Measurements from ENCODE around the gene GSK3B. TPM values are rescaled to one million over a fixed set of nuclear protein-coding genes. Genes with fewer than 3 reads are reported as not detected.

The GSK3B gene
- total RNA-seq, 5 donors from 2014 or later (not counting 1 experiment from before 2014, with no cell fraction given): 30.5 to 47.9 (median 32.7) TPM

GRCh38 chr3:119790369-119790768 is 303.9 kb downstream of the GSK3B start:
- ChIA-PET POLR2A (no interaction called here), CTCF (no interaction called here)
- no peak overlapping the region for H3K27ac ChIP-seq (ENCODE audit: low read length)
- no peaks in the 10 kb centered on the region for H3K4me1 ChIP-seq (ENCODE audit: control insufficient read depth in 1 of 2, extremely low read depth in 1 of 2, insufficient read depth in 2 of 2, low read length in 2 of 2)
- Mint-ChIP-seq H3K36me3 (no peaks in the 10 kb centered on the region), H3K27me3 (no peaks in the 10 kb centered on the region), H3K9me3 (no peaks in the 10 kb centered on the region), H3K4me3 (no peak overlapping the region), H3K27ac (no peak overlapping the region), H3K4me1 (no peaks in the 10 kb centered on the region)
- no peaks in the 10 kb centered on the region for H3K36me3 ChIP-seq (ENCODE audit: control insufficient read depth in 2 of 2, extremely low read depth in 1 of 2, insufficient read depth in 1 of 2, low read length in 1 of 2)
- H3K27me3 ChIP-seq (replicated peaks in 1 of 2; ENCODE audit: control insufficient read depth in 2 of 2, extremely low read depth in 1 of 2, insufficient read depth in 2 of 2, low read length in 1 of 2): peaks cover 0 to 4% of the 10 kb centered on the region in 2 experiments
- H3K9me3 ChIP-seq: no peaks in the 10 kb centered on the region
- no peak overlapping the region for H3K4me3 ChIP-seq (ENCODE audit: control insufficient read depth in 1 of 2, extremely low read depth in 1 of 2, low read length in 1 of 2)
- DNase-seq: no peak
- ATAC-seq (replicated peaks in 1 of 4): no peak
- WGBS (ENCODE audit: insufficient coverage): no CpG with 5 or more reads among the region's 3 CpGs

- ChIA-PET POLR2A (no interaction called here), CTCF (no interaction called here)
- ATAC-seq (replicated peaks in 1 of 4): no peak
- no peak overlapping the region for H3K4me3 Mint-ChIP-seq
- H3K27me3 ChIP-seq (replicated peaks in 1 of 2; ENCODE audit: control insufficient read depth in 2 of 2, extremely low read depth in 1 of 2, insufficient read depth in 2 of 2, low read length in 1 of 2): no peaks in the 10 kb centered on the region
- no peak overlapping the region for H3K27ac Mint-ChIP-seq
- H3K9me3 ChIP-seq: no peaks in the 10 kb centered on the region
- no peak overlapping the region for H3K27ac ChIP-seq (ENCODE audit: low read length)
- WGBS (ENCODE audit: insufficient coverage): no CpG with 5 or more reads among the region's 2 CpGs
- DNase-seq: no peak
- no peaks in the 10 kb centered on the region for H3K9me3 Mint-ChIP-seq
- no peak overlapping the region for H3K4me3 ChIP-seq (ENCODE audit: control insufficient read depth in 1 of 2, extremely low read depth in 1 of 2, low read length in 1 of 2)
- H3K27me3 Mint-ChIP-seq: no peaks in the 10 kb centered on the region
- no peaks in the 10 kb centered on the region for H3K36me3 ChIP-seq (ENCODE audit: control insufficient read depth in 2 of 2, extremely low read depth in 1 of 2, insufficient read depth in 1 of 2, low read length in 1 of 2)
- no peaks in the 10 kb centered on the region for H3K4me1 ChIP-seq (ENCODE audit: control insufficient read depth in 1 of 2, extremely low read depth in 1 of 2, insufficient read depth in 2 of 2, low read length in 2 of 2)
- H3K36me3 Mint-ChIP-seq: no peaks in the 10 kb centered on the region
- H3K4me1 Mint-ChIP-seq: no peaks in the 10 kb centered on the region
These were observed 307.8 kb downstream of the GSK3B start for GRCh38 chr3:119786409-119786808.

- no peaks in the 10 kb centered on the region for H3K9me3 Mint-ChIP-seq
- no peaks in the 10 kb centered on the region for H3K27me3 Mint-ChIP-seq
- H3K27me3 ChIP-seq (replicated peaks in 1 of 2; ENCODE audit: control insufficient read depth in 2 of 2, extremely low read depth in 1 of 2, insufficient read depth in 2 of 2, low read length in 1 of 2): no peaks in the 10 kb centered on the region
- no peaks in the 10 kb centered on the region for H3K9me3 ChIP-seq
- H3K4me1 ChIP-seq (ENCODE audit: control insufficient read depth in 1 of 2, extremely low read depth in 1 of 2, insufficient read depth in 2 of 2, low read length in 2 of 2): no peaks in the 10 kb centered on the region
- DNase-seq (no peak), ATAC-seq (replicated peaks in 1 of 4) (no peak)
- H3K4me3 Mint-ChIP-seq: no peak overlapping the region
- ChIA-PET POLR2A (no interaction called here), CTCF (interaction anchor here in 1 of 2 donors (0.6 kb wide), 1 partner anchor 9 kb away, joined by 3 read pairs; no protein-coding TSS in a partner anchor)
- no peaks in the 10 kb centered on the region for H3K36me3 ChIP-seq (ENCODE audit: control insufficient read depth in 2 of 2, extremely low read depth in 1 of 2, insufficient read depth in 1 of 2, low read length in 1 of 2)
- H3K4me1 Mint-ChIP-seq: peaks cover 10 to 11% (median 11%) of the 10 kb centered on the region in 3 donors
- H3K27ac Mint-ChIP-seq: no peak overlapping the region
- H3K27ac ChIP-seq (ENCODE audit: low read length): no peak overlapping the region
- H3K36me3 Mint-ChIP-seq: no peaks in the 10 kb centered on the region
- 60% methylated on average over 5 of the region's 7 CpGs for WGBS (ENCODE audit: insufficient coverage)
- H3K4me3 ChIP-seq (ENCODE audit: control insufficient read depth in 1 of 2, extremely low read depth in 1 of 2, low read length in 1 of 2): no peak overlapping the region
These were observed 310.4 kb downstream of the GSK3B start for GRCh38 chr3:119783883-119784282.

GRCh38 chr3:119783255-119783654 is 311.0 kb downstream of the GSK3B start:
- no peak overlapping the region for H3K4me3 ChIP-seq (ENCODE audit: control insufficient read depth in 1 of 2, extremely low read depth in 1 of 2, low read length in 1 of 2)
- Mint-ChIP-seq H3K9me3 (no peaks in the 10 kb centered on the region), H3K27ac (no peak overlapping the region), H3K27me3 (no peaks in the 10 kb centered on the region), H3K36me3 (no peaks in the 10 kb centered on the region), H3K4me1 (peaks cover 10 to 11% (median 11%) of the 10 kb centered on the region in 3 donors), H3K4me3 (no peak overlapping the region)
- no peaks in the 10 kb centered on the region for H3K36me3 ChIP-seq (ENCODE audit: control insufficient read depth in 2 of 2, extremely low read depth in 1 of 2, insufficient read depth in 1 of 2, low read length in 1 of 2)
- no peak overlapping the region for H3K27ac ChIP-seq (ENCODE audit: low read length)
- H3K9me3 ChIP-seq: no peaks in the 10 kb centered on the region
- H3K27me3 ChIP-seq (replicated peaks in 1 of 2; ENCODE audit: control insufficient read depth in 2 of 2, extremely low read depth in 1 of 2, insufficient read depth in 2 of 2, low read length in 1 of 2): no peaks in the 10 kb centered on the region
- DNase-seq: no peak
- CTCF ChIA-PET: no interaction called here
- ATAC-seq (replicated peaks in 1 of 4): no peak
- H3K4me1 ChIP-seq (ENCODE audit: control insufficient read depth in 1 of 2, extremely low read depth in 1 of 2, insufficient read depth in 2 of 2, low read length in 2 of 2): no peaks in the 10 kb centered on the region
- POLR2A ChIA-PET: no interaction called here
- no CpG with 5 or more reads among the region's 2 CpGs for WGBS (ENCODE audit: insufficient coverage)

- H3K27me3 ChIP-seq (replicated peaks in 1 of 2; ENCODE audit: control insufficient read depth in 2 of 2, extremely low read depth in 1 of 2, insufficient read depth in 2 of 2, low read length in 1 of 2): no peaks in the 10 kb centered on the region
- H3K9me3 ChIP-seq: no peaks in the 10 kb centered on the region
- no peak overlapping the region for H3K27ac ChIP-seq (ENCODE audit: low read length)
- no peak overlapping the region for H3K4me3 Mint-ChIP-seq
- peaks cover 10 to 11% (median 11%) of the 10 kb centered on the region in 3 donors for H3K4me1 Mint-ChIP-seq
- H3K4me3 ChIP-seq (ENCODE audit: control insufficient read depth in 1 of 2, extremely low read depth in 1 of 2, low read length in 1 of 2): no peak overlapping the region
- H3K4me1 ChIP-seq (ENCODE audit: control insufficient read depth in 1 of 2, extremely low read depth in 1 of 2, insufficient read depth in 2 of 2, low read length in 2 of 2): no peaks in the 10 kb centered on the region
- no peaks in the 10 kb centered on the region for H3K9me3 Mint-ChIP-seq
- no peak overlapping the region for H3K27ac Mint-ChIP-seq
- DNase-seq: no peak
- WGBS (ENCODE audit: insufficient coverage): 100% methylated on average over 1 of the region's 1 CpG
- no peaks in the 10 kb centered on the region for H3K36me3 Mint-ChIP-seq
- no peaks in the 10 kb centered on the region for H3K27me3 Mint-ChIP-seq
- H3K36me3 ChIP-seq (ENCODE audit: control insufficient read depth in 2 of 2, extremely low read depth in 1 of 2, insufficient read depth in 1 of 2, low read length in 1 of 2): no peaks in the 10 kb centered on the region
- POLR2A ChIA-PET: no interaction called here
- no peak for ATAC-seq (replicated peaks in 1 of 4)
- CTCF ChIA-PET: no interaction called here
These were observed 311.8 kb downstream of the GSK3B start for GRCh38 chr3:119782460-119782859.

GRCh38 chr3:119781330-119782198 is 312.7 kb downstream of the GSK3B start, which contains the start of gene NR1I2:
TSS of gene NR1I2 (plus strand) at chr3:119782101.
- no peak for ATAC-seq (replicated peaks in 1 of 4)
- H3K9me3 Mint-ChIP-seq: peaks cover under 1 to 2% (median under 1%) of the 10 kb centered on the region in 3 donors
- ChIA-PET CTCF (no interaction called here), POLR2A (no interaction called here)
- Histone ChIP-seq H3K36me3 (ENCODE audit: control insufficient read depth in 2 of 2, extremely low read depth in 1 of 2, insufficient read depth in 1 of 2, low read length in 1 of 2) (no peaks in the 10 kb centered on the region), H3K27ac (ENCODE audit: low read length) (no peak within 1 kb of the TSS), H3K27me3 (replicated peaks in 1 of 2; ENCODE audit: control insufficient read depth in 2 of 2, extremely low read depth in 1 of 2, insufficient read depth in 2 of 2, low read length in 1 of 2) (no peaks in the 10 kb centered on the region), H3K4me3 (ENCODE audit: control insufficient read depth in 1 of 2, extremely low read depth in 1 of 2, low read length in 1 of 2) (no peak within 1 kb of the TSS), H3K9me3 (no peaks in the 10 kb centered on the region), H3K4me1 (ENCODE audit: control insufficient read depth in 1 of 2, extremely low read depth in 1 of 2, insufficient read depth in 2 of 2, low read length in 2 of 2) (no peaks in the 10 kb centered on the region)
- peaks cover 10 to 11% (median 11%) of the 10 kb centered on the region in 3 donors for H3K4me1 Mint-ChIP-seq
- no peaks in the 10 kb centered on the region for H3K36me3 Mint-ChIP-seq
- H3K4me3 Mint-ChIP-seq: no peak within 1 kb of the TSS
- no peaks in the 10 kb centered on the region for H3K27me3 Mint-ChIP-seq
- WGBS (ENCODE audit: insufficient coverage): 81% methylated on average over 7 of the region's 10 CpGs
- no peak within 1 kb of the TSS for H3K27ac Mint-ChIP-seq
- no peak for DNase-seq

Data from T-cell (primary cell).